DMS153 treated with DMSO at 0.1 percent for 48 hours (cell line): ENCODE measurements around the gene FBXO41.

Source experiments
- DNase-seq: peaks from one replicate; lab custom pipeline; 2025; ENCODE audit not compliant: unreplicated experiment; lab: John Stamatoyannopoulos, UW

Gene FBXO41

GRCh38 chr2:73289304-73289703 is 5.0 kb upstream of the FBXO41 start:
- no peak for DNase-seq

- DNase-seq: no peak
Observed at GRCh38 chr2:73286134-73286655, 1.9 kb upstream of the FBXO41 start.

- DNase-seq: no peak
Observed at GRCh38 chr2:73285159-73285739, 971 bp upstream of the FBXO41 start.

- DNase-seq: no peak
Observed at GRCh38 chr2:73283545-73284295, 558 bp downstream of the FBXO41 start.

GRCh38 chr2:73282924-73283544 is 1.2 kb downstream of the FBXO41 start:
- no peak for DNase-seq

- no peak for DNase-seq
Observed at GRCh38 chr2:73281244-73281643, 3.0 kb downstream of the FBXO41 start.

- DNase-seq: no peak
Observed at GRCh38 chr2:73279852-73280251, 4.4 kb downstream of the FBXO41 start.

- no peak for DNase-seq
Observed at GRCh38 chr2:73272270-73272669, 12.0 kb downstream of the FBXO41 start.

GRCh38 chr2:73269686-73270465 is 14.4 kb downstream of the FBXO41 start:
- DNase-seq: no peak

GRCh38 chr2:73268830-73269685 is 15.2 kb downstream of the FBXO41 start:
- DNase-seq: peak; percentile 76

- peak; percentile 37 for DNase-seq
Observed at GRCh38 chr2:73268366-73268829, 15.9 kb downstream of the FBXO41 start.

GRCh38 chr2:73267008-73267407 is 17.3 kb downstream of the FBXO41 start:
- DNase-seq: no peak

GRCh38 chr2:73266061-73266901 is 18.0 kb downstream of the FBXO41 start:
- no peak for DNase-seq

- DNase-seq: no peak
Observed at GRCh38 chr2:73265298-73266060, 18.8 kb downstream of the FBXO41 start.

GRCh38 chr2:73264783-73265182 is 19.5 kb downstream of the FBXO41 start:
- no peak for DNase-seq

- no peak for DNase-seq
Observed at GRCh38 chr2:73264332-73264606, 20.0 kb downstream of the FBXO41 start.

- no peak for DNase-seq
Observed at GRCh38 chr2:73263540-73264331, 20.5 kb downstream of the FBXO41 start.
